Activated CD4-positive, alpha-beta T cell treated with anti-CD3 and anti-CD28 coated beads for 1 hour (primary cell): Measurements from ENCODE around the gene XKR3.
"Not testable (repeated sequence)": the region's sequence is repeated elsewhere in the genome, so short reads cannot be mapped to it uniquely, and the experiment has no call there.

Source experiments
- DNase-seq: peaks from one replicate; pipeline ENCODE4 v3.0.0-alpha.2; 2020

XKR3 gene

GRCh38 chr22:16824716-16825687 is at the start of gene XKR3:
TSS of gene XKR3 (minus strand) at chr22:16825411. CDS start at chr22:16808073, 17,338 bp downstream.
- DNase-seq: no peak

GRCh38 chr22:16869640-16870039 is 44.4 kb upstream of the XKR3 start:
- not testable (repeated sequence) for DNase-seq

DNA sequence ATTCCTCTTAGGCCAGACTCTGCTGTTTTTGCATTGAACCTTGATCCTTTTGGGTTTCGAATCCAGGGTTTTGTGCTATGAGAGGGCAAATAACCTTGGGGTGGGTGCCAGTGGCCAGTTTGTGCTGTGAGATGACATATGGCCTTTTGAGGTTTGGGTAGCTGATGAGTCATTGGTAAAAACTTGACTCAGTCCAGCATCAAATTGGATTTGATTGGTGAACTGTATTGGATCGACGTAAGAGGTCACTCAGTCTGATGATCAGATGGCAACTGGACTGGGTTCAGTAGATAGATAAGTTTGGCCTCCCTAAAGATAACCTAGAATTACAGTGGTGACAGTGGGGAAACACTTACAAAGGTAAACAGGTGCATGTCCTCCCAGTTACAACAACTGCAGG is 41.0 kb upstream of the XKR3 start:
- DNase-seq: no peak

DNA sequence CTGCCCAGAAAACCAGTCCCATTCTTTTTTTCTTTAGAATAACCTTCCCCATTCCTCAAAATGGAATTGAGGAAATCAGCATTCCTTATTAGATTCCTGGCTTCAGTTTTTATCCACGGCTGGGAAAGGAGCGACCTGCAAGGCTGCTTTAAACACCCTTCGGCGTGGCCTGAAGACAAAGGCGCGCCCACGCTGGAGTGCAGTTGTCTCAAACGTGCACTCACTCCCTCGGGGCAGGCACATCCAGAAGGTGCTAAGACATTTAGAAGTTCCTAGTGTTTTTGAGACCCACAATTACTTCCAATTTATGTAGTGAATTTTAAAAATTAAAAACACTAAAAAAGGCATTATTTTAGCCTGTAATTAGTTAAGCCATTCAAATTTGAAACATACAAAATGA is 31.6 kb upstream of the XKR3 start:
- DNase-seq: not testable (repeated sequence)

DNA sequence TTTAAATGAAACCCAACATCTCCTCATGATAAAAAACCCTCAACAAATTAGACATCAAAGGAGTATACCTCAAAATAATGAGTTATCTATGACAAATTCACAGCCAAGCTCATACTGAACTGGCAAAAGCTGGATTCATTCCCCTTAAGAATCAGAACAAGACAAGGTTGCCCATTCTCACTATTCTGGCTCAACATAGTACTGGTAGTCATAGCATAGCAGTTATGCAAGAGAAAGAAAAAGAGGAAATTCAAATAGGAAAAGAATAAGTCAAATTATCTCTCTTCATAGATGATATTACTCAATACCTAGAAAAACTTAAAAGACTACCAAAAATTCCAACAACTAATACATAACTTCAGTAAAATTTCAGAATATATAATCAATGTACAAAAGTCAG is 29.4 kb upstream of the XKR3 start:
- DNase-seq: no peak

DNA sequence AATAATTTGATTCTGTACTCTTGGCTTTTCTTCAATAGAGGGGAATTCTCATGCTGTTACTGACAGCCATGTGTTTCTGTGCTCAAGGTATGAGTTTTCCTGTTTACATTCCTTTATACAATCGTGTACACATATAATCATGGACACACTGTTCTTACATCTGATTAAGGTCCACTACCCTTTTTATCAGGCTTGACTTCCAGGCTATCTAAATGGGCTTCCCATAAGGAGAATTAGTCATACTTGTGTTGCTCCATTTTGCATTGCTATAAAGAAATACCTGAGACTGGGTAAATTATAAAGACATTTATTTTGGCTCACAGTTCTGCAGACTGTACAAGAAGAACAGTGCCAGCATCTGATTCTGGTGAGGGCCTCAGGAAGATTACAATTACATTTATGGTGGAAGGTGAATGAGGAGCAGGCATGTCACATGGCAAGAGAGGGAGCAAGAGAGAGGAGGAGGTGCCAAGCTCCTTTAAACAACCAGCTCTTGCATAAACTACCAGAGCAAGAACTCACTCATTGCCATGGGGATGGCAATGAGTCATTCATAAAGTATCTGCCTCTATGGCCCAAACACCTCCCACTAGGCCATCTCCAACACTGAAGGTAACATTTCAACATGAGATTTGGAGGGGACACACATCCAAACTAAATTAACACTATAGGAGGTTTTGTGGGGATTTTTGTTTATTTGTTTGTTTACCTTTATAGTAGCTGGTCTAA is 26.2 kb upstream of the XKR3 start:
- DNase-seq: not testable (repeated sequence)

- DNase-seq: no peak
Observed at GRCh38 chr22:16847271-16847670, 22.1 kb upstream of the XKR3 start.

- no peak for DNase-seq
Observed at GRCh38 chr22:16845881-16846280, 20.7 kb upstream of the XKR3 start.

- no peak for DNase-seq
Observed at GRCh38 chr22:16845465-16845864, 20.3 kb upstream of the XKR3 start.

- no peak for DNase-seq
Observed at GRCh38 chr22:16844529-16844928, 19.3 kb upstream of the XKR3 start.

DNA sequence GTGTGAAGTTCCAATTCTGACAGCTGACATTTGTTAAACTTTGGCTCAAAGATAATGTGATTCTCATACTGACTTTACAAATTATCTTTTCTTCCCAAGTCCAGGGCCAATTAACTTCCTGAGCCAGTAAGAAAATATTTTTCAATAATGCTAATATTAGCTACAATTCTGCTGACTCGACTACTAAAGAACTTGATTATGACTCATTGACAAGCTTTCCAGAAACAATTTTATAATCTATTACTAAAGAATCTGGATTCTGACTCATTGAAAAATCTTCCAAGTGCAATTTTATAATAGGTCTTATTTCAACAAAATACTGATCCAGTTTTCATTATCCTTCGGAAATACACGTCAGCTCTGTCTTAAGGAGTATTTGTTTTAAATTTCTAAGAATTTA is 12.9 kb upstream of the XKR3 start:
- DNase-seq: no peak

DNA sequence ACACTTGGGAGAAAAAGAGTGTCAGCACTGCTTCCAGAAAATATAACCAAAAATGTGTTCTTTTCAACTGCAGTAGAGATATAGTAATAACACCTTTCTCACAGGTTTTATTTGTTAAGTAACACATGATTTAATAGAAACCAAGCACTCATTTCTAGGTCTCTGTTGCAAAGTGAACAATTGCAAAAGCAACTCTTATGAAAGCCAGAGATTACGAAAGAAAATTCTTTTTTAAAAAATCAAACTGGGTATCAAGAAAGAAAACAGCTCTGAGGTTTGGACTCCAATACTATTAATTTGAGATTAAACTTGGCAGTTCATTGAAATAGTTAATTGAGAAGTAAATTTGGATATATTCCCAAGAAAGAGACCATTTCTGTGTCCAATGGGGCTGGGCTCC is 9.8 kb upstream of the XKR3 start:
- no peak for DNase-seq

GRCh38 chr22:16831257-16831656 is 6.0 kb upstream of the XKR3 start:
- no peak for DNase-seq

DNA sequence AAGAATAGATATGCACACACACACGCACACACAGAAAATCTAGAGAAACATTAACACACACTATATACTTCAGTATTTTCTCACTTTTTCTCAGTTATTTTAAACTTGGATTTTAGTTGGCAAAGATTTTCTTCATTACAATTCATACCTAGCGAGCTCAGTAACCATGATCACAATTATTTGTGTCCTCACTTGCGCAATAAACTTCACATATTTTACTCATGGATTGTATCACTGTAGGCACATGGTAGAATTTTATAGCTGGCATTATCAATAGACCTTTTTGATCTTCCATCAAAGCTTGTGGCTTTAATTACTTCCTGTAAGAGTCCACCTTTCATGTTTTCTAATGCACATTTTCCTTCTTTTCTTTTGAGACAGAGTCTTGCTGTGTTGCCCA is 4.8 kb upstream of the XKR3 start:
- no peak for DNase-seq

DNA sequence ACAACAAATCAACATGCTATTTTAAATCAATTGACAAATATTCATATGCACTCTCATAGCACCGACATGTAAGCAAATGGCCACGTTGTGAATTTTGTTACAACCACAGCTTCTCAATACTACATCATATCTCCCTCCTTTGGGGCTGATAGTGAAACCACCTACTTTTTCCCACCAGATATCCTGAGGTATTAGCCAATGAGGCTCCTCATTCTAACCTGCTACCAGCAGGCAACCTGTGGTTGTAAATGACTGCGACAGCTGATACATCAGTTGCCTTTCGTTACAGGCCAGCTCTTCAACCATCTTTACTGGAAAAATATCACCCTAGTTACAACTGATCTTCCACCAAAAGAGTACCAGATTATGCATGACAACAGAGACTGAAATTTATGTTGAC is 3.7 kb upstream of the XKR3 start:
- no peak for DNase-seq

DNA sequence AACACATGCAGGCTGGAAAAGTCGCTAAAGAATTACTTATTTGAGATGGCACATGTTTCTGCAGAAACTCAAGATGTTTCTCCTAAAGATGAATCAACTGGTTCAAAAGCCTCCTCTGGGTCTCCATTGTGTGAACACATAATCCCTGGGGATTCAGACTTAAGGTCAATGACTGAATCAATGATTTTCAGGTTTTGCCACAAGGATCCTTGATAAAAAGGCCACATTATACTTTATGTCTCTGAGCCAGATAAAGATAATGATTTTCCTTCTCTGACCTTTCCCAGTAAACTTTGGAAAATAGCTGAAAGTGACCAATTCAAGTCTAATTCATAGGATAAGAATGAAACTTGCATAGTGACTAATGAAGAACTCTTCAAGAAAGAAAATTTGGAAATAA is 2.3 kb upstream of the XKR3 start:
- DNase-seq: no peak

DNA sequence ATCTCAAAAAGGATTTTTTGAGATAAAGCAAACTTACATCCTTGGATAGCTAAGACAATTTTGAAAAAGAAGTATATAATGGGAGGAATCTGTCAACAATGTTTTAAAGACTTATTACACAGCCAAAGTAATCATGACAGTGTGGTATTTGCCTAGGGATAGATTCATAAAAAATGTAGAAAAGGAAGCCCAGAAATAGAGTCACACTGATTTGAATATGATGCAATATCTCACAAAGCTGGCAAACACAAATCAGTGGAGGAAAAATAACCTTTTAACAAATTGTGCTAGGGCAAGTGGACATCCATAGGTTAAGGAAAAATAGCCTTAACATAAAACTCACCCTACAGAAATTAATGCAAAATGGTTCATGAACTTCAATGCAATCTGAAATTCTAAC is 6.0 kb downstream of the XKR3 start:
- DNase-seq: no peak

DNA sequence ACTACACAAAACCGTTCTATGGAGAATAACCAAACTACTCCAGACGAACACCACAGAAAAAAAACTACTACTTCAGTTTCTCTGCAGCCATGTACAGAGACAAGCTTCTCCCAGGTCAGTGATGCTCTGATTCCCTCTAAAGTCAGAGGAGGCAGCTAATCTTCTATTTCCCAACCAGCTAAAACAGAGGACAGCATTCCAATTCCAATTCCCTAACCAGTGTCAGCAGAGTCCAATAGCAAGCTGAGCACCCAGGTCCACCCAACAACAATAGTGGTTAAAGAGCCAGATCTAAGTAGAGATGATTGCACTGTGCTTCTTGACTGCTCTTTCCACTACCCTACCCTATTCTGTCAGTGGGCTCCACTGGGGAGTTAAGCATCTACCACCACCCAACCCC is 6.7 kb downstream of the XKR3 start:
- DNase-seq: no peak

GRCh38 chr22:16815073-16815472 is 10.1 kb downstream of the XKR3 start:
- DNase-seq: no peak

- no peak for DNase-seq
Observed at GRCh38 chr22:16810188-16810802, 14.9 kb downstream of the XKR3 start.

DNA sequence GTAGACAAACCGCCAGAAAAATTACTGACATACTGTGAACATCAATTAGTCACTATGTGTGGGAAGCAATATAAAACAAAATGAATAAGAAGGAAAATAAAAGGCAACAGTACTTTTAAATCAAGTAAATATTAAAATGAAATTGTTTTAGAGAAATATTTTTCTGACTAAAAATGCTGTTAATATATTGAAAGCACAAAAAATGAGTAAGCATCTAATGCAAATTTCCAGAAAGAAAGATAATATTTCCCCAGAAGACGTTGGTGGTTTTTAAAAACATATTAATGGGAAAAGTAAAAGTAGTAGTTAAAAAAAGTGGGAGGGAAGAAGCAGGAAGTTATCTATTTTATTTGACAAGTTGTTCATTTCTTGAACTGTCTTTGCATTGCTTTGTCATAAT is 16.5 kb downstream of the XKR3 start:
- no peak for DNase-seq

DNA sequence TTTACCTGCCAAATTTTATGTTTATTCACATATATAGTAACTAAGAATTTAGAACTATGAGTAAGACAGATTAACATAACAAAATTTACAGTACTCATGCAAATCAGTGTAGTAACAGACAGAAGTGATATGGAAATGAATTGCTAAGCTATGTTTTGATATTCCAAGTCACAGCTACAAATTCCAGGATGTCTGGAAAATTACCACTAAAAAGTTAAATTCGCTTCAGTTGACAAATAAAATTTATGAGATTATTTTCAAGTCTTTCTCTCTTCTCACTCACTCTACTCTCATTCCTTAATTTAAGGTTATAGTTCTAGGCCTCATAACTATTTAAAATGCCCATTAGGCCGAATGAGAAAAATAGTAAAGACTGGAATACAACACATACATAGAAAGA is 18.1 kb downstream of the XKR3 start:
- DNase-seq: no peak

- DNase-seq: no peak
Observed at GRCh38 chr22:16806401-16806800, 18.8 kb downstream of the XKR3 start.

DNA sequence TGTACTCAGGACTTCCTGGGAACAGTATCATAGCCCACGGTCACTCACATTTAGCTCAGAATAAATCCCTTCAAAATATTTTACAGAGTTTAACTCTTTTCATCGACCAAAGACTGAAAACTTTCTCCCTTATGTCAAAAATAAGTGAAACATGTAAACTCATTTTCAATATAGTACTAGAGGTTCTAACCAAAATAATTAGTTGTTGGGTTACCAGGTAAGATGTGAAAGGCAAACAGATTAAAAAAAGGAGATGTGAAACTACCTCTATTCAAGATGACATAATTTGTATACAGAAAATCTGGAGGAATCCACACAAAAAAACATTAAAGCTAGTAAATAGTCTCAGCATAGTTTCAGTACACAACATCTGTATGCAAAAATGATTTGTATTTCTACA is 20.3 kb downstream of the XKR3 start:
- DNase-seq: no peak
